Skeletal muscle cell (primary cell): ENCODE measurements around the gene IPPK.

Experiments used
- DNase-seq: peaks from one replicate; pipeline ENCODE4 v3.0.0-alpha.2; 2010; ENCODE audit warnings: low read depth
- H3K4me3 ChIP-seq: 2 replicates; pipeline ENCODE4 v1.5.1; 2011; ENCODE audit warnings: low read depth, mild to moderate bottlenecking, control low read depth, low read length, moderate library complexity

Gene IPPK

GRCh38 chr9:92619601-92620300 lies 50.2 kb downstream of the IPPK start:
- H3K4me3 ChIP-seq = no peak overlapping the region

GRCh38 chr9:92618633-92619225 lies 51.2 kb downstream of the IPPK start:
- DNase-seq = no peak
- no peak overlapping the region for H3K4me3 ChIP-seq

More at GRCh38 chr9:92619601-92620300, 50.2 kb downstream of the IPPK start:
- DNase-seq = no peak

- DNase-seq = no peak
- no peak overlapping the region for H3K4me3 ChIP-seq
Observed at GRCh38 chr9:92617951-92618510, 51.9 kb downstream of the IPPK start.

GRCh38 chr9:92617195-92617813 lies 52.6 kb downstream of the IPPK start:
- H3K4me3 ChIP-seq = no peak overlapping the region
- no peak for DNase-seq

GRCh38 chr9:92616655-92617111 lies 53.2 kb downstream of the IPPK start:
- DNase-seq = no peak
- no peak overlapping the region for H3K4me3 ChIP-seq

GRCh38 chr9:92616199-92616641 lies 53.7 kb downstream of the IPPK start:
- H3K4me3 ChIP-seq = no peak overlapping the region
- no peak for DNase-seq

- H3K4me3 ChIP-seq = no peak overlapping the region
- no peak for DNase-seq
Observed at GRCh38 chr9:92615790-92616189, 54.1 kb downstream of the IPPK start.

- no peak for DNase-seq
- H3K4me3 ChIP-seq = no peak overlapping the region
Observed at GRCh38 chr9:92614763-92615461, 55.0 kb downstream of the IPPK start.

GRCh38 chr9:92614123-92614510 lies 55.8 kb downstream of the IPPK start:
- DNase-seq = no peak
- H3K4me3 ChIP-seq = no peak overlapping the region

GRCh38 chr9:92613268-92614122 lies 56.4 kb downstream of the IPPK start:
- no peak for DNase-seq

GRCh38 chr9:92612816-92613215 lies 57.1 kb downstream of the IPPK start:
- H3K4me3 ChIP-seq = no peak overlapping the region
- DNase-seq = no peak

More at GRCh38 chr9:92613268-92614122, 56.4 kb downstream of the IPPK start:
- H3K4me3 ChIP-seq = no peak overlapping the region

- DNase-seq = no peak
- no peak overlapping the region for H3K4me3 ChIP-seq
Observed at GRCh38 chr9:92612292-92612691, 57.6 kb downstream of the IPPK start.

- no peak overlapping the region for H3K4me3 ChIP-seq
- DNase-seq = no peak
Observed at GRCh38 chr9:92611621-92612285, 58.2 kb downstream of the IPPK start.

GRCh38 chr9:92610470-92611420 lies 59.2 kb downstream of the IPPK start:
- DNase-seq = peak; percentile 58

GRCh38 chr9:92608909-92609445 lies 61.0 kb downstream of the IPPK start:
- DNase-seq = no peak
- no peak overlapping the region for H3K4me3 ChIP-seq

More at GRCh38 chr9:92610470-92611420, 59.2 kb downstream of the IPPK start:
- H3K4me3 ChIP-seq = no peak overlapping the region

GRCh38 chr9:92608241-92608908 lies 61.6 kb downstream of the IPPK start:
- no peak for DNase-seq
- no peak overlapping the region for H3K4me3 ChIP-seq
